HepG2 (cell line): ENCODE measurements around the gene IRF1. TPM values are rescaled to one million over a fixed set of nuclear protein-coding genes. Genes with fewer than 3 reads are reported as not detected.

Experiments used
- ARHGAP35 ChIP-seq: sonication (generic); formaldehyde crosslinking; IDR thresholded peaks from 2 replicates; pipeline ENCODE4 v1.9.0; 2022; ENCODE audit warnings: mild to moderate bottlenecking, inconsistent platforms, moderate library complexity, missing genetic modification reagents, borderline replicate concordance
- ELF1 ChIP-seq: sonication (generic); formaldehyde crosslinking; IDR thresholded peaks from 2 replicates; pipeline ENCODE4 v1.4.0; 2020; ENCODE audit warnings: missing genetic modification reagents
- FOXK2 ChIP-seq: fragments of 450-650 bp; IDR thresholded peaks from 2 replicates; pipeline ENCODE4 v1.6.1; 2016
- FOXP1 ChIP-seq, 2 experiments: fragments of 450-650 bp in 1 of 2; IDR thresholded peaks; 2 replicates each; pipeline ENCODE4 v1.6.1; 2017 to 2018; ENCODE audit warnings: antibody characterized with exemption in 1 of 2
- HOXA5 ChIP-seq: sonication (generic); formaldehyde crosslinking; IDR thresholded peaks from 2 replicates; pipeline ENCODE4 v1.4.0; 2020; ENCODE audit warnings: missing genetic modification reagents
- KDM1A ChIP-seq: IDR thresholded peaks from 2 replicates; pipeline ENCODE4 v1.6.1; 2016; ENCODE audit warnings: missing compliant biosample characterization
- KLF12 ChIP-seq: sonication (generic); formaldehyde crosslinking; IDR thresholded peaks from 2 replicates; pipeline ENCODE4 v1.4.0; 2020; ENCODE audit warnings: missing genetic modification reagents, borderline replicate concordance
- NCOA1 ChIP-seq: sonication (generic); formaldehyde crosslinking; IDR thresholded peaks from 2 replicates; pipeline ENCODE4 v1.9.0; 2021; ENCODE audit warnings: missing genetic modification reagents
- NFE2L1 ChIP-seq: sonication (generic); formaldehyde crosslinking; IDR thresholded peaks from 2 replicates; pipeline ENCODE4 v1.4.0; 2020; ENCODE audit warnings: missing genetic modification reagents, mild to moderate bottlenecking, borderline replicate concordance
- PHB2 ChIP-seq: fragments of 450-650 bp; IDR thresholded peaks from 2 replicates; pipeline ENCODE4 v1.6.1; 2018; ENCODE audit not compliant: partially characterized antibody
- SP2 ChIP-seq: sonication (generic); formaldehyde crosslinking; IDR thresholded peaks from 2 replicates; pipeline ENCODE4 v1.5.1; 2020; ENCODE audit warnings: mild to moderate bottlenecking, missing genetic modification reagents
- XRCC5 ChIP-seq: fragments of 200-400 bp; formaldehyde crosslinking; optimal IDR thresholded peaks from 2 replicates; pipeline ENCODE3; 2017; ENCODE audit warnings: mild to moderate bottlenecking, low read length
- ZEB1 ChIP-seq: IDR thresholded peaks from 2 replicates; pipeline ENCODE4 v1.6.1; 2012; ENCODE audit warnings: mild to moderate bottlenecking, low read depth, inconsistent platforms; ENCODE audit not compliant: insufficient replicate concordance
- ZKSCAN8 ChIP-seq: IDR thresholded peaks from 2 replicates; pipeline ENCODE4 v1.6.1; 2016; ENCODE audit warnings: borderline replicate concordance, missing genetic modification reagents, missing compliant biosample characterization
- ZNF260 ChIP-seq: sonication (generic); formaldehyde crosslinking; IDR thresholded peaks from 2 replicates; pipeline ENCODE4 v1.4.0; 2020; ENCODE audit warnings: missing genetic modification reagents, low read depth, mild to moderate bottlenecking, borderline replicate concordance
- ZNF468 ChIP-seq: sonication (generic); formaldehyde crosslinking; IDR thresholded peaks from 2 replicates; pipeline ENCODE4 v1.8.0; 2022; ENCODE audit warnings: mild to moderate bottlenecking, moderate library complexity, missing genetic modification reagents
- ZNF510 ChIP-seq: sonication (generic); formaldehyde crosslinking; IDR thresholded peaks from 2 replicates; pipeline ENCODE4 v1.4.0; 2020; ENCODE audit warnings: low read depth, mild to moderate bottlenecking, missing genetic modification reagents
- ZNF558 ChIP-seq: sonication (generic); formaldehyde crosslinking; IDR thresholded peaks from 2 replicates; pipeline ENCODE4 v1.9.0; 2022; ENCODE audit warnings: mild to moderate bottlenecking, missing genetic modification reagents, borderline replicate concordance
- polyA plus RNA-seq, 8 experiments: library from polyadenylated mRNA; depleted of rRNA in 3 of 8; stranded (reverse) in 7 of 8; unstranded in 1 of 8; fragments of >200 nt; fragmentation: Illumina TruSeq in 4 of 8; extraction: Trizol in 4 of 8; gene quantifications; 2 replicates each; pipeline versions ENCODE4 v1.2.1 to v1.2.3, GENCODE V29; 2011 to 2016; ENCODE audit warnings: low read depth in 4 of 8, missing spikeins in 1 of 8, mixed read lengths in 1 of 8; ENCODE audit not compliant: insufficient read depth in 1 of 8
- total RNA-seq, 5 experiments: library from RNA; depleted of rRNA; stranded (reverse); fragments of >200 nt; fragmentation: Illumina TruSeq; extraction: Trizol; gene quantifications; 2 replicates each; pipeline ENCODE4 v1.2.3, GENCODE V29; 2016; ENCODE audit warnings: low read depth in 1 of 5
- TF ChIP-seq, protein P1 (sequence below): sonication (generic); formaldehyde crosslinking; IDR thresholded peaks from 2 replicates; pipeline ENCODE4 v1.8.1; 2023; ENCODE audit warnings: mild to moderate bottlenecking, moderate library complexity, missing genetic modification reagents
- TF ChIP-seq, protein P2 (sequence below): sonication (generic); formaldehyde crosslinking; IDR thresholded peaks from 2 replicates; pipeline ENCODE4 v1.5.1; 2020; ENCODE audit warnings: mild to moderate bottlenecking, missing genetic modification reagents, moderate library complexity
- TF ChIP-seq, protein P3 (sequence below): sonication (generic); formaldehyde crosslinking; IDR thresholded peaks from 2 replicates; pipeline ENCODE4 v1.9.0; 2022; ENCODE audit warnings: missing genetic modification reagents, mild to moderate bottlenecking, borderline replicate concordance
- TF ChIP-seq, protein P4 (sequence below): sonication (generic); formaldehyde crosslinking; conservative IDR thresholded peaks from 2 replicates; pipeline ENCODE4 v1.8.0; 2022; ENCODE audit warnings: low read depth, missing genetic modification reagents

The IRF1 gene
- total and polyA plus RNA-seq, 2 of the 13 experiments (the other 11 are each of a cell fraction or from before 2014, with no cell fraction given) = 4.1 to 8.8 TPM

DNA sequence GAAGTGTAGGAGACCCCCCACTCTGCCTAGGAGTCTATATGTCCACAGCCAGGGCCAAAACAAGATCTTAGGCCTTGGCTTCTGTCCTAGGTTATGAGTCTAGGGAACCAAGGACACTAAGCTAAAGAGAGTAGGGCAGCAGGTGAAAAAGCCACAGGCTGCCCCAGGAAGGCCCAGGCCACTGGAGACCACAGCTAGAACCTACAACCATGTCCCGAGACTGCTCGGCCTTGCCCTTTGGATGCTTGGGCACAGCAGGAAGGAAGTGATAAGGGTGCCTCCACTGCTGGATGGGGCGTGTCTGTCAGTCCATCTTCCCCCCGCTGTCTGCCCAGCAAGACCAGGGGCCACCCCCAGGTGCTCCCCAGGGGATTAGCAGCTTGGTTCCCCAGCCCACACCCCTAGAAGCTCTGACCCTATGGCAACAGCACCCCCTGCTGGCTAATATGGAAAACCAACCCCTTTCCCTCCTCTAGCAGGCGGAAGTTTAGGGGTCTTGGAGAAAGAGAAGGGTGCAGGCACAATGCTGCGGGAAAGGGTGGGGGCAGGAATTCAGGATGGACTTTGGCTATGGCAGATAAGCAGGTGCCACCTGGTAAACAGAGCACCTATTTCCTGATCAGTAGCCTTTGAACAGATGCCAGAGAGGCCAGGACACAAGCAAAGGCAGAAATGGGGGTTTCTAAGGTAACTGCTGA, 10.5 kb upstream of the IRF1 start (continued):
- TF ChIP-seq FOXP1 (IDR thresholded peaks at IDR 0.05) (no peak), FOXP1 (CRISPR knock-in tag; IDR thresholded peaks at IDR 0.05) (peak; percentile 63; the same call in 1 of the 2 replicates), ZEB1 (peak; percentile 90), KDM1A (CRISPR knock-in tag) (no peak), ZNF510 (no peak), ELF1 (peak; percentile 70), ZNF260 (CRISPR knock-in tag) (no peak), ZNF468 (no peak), SP2 (no peak), ZKSCAN8 (CRISPR knock-in tag) (no peak), FOXK2 (0 out of 2 replicates have a peak, but pooled peaks have one; percentile 16), XRCC5 (no peak), NFE2L1 (no peak), ARHGAP35 (0 out of 2 replicates have a peak, but pooled peaks have one; percentile 52), ZNF558 (CRISPR knock-in tag) (no peak), HOXA5 (CRISPR knock-in tag) (no peak), NCOA1 (CRISPR knock-in tag) (0 out of 2 replicates have a peak, but pooled peaks have one; percentile 50), KLF12 (CRISPR knock-in tag) (no peak), PHB2 (no peak)
- TF ChIP-seq, protein P1, sequence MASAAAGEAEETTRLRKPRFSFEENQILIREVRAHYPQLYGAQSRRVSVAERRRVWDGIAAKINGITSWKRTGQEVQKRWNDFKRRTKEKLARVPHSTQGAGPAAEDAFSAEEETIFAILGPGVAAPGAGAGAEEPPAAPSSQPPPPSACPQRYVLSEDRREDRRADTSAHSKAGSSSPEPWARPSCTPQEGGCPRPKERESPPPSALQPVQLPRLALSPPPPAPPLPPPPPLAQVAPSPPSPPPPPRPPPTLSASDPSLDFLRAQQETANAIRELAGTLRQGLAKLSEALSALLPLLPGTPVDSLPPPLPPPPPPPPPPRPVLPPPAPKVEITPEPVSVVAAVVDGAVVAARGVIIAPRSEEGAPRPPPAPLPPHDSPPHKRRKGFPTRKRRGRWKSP = no peak; the same call in 1 of the 2 replicates
- TF ChIP-seq, protein P2, sequence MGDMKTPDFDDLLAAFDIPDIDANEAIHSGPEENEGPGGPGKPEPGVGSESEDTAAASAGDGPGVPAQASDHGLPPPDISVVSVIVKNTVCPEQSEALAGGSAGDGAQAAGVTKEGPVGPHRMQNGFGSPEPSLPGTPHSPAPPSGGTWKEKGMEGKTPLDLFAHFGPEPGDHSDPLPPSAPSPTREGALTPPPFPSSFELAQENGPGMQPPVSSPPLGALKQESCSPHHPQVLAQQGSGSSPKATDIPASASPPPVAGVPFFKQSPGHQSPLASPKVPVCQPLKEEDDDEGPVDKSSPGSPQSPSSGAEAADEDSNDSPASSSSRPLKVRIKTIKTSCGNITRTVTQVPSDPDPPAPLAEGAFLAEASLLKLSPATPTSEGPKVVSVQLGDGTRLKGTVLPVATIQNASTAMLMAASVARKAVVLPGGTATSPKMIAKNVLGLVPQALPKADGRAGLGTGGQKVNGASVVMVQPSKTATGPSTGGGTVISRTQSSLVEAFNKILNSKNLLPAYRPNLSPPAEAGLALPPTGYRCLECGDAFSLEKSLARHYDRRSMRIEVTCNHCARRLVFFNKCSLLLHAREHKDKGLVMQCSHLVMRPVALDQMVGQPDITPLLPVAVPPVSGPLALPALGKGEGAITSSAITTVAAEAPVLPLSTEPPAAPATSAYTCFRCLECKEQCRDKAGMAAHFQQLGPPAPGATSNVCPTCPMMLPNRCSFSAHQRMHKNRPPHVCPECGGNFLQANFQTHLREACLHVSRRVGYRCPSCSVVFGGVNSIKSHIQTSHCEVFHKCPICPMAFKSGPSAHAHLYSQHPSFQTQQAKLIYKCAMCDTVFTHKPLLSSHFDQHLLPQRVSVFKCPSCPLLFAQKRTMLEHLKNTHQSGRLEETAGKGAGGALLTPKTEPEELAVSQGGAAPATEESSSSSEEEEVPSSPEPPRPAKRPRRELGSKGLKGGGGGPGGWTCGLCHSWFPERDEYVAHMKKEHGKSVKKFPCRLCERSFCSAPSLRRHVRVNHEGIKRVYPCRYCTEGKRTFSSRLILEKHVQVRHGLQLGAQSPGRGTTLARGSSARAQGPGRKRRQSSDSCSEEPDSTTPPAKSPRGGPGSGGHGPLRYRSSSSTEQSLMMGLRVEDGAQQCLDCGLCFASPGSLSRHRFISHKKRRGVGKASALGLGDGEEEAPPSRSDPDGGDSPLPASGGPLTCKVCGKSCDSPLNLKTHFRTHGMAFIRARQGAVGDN (CRISPR knock-in tag) = peak; percentile 65
- TF ChIP-seq, protein P3, sequence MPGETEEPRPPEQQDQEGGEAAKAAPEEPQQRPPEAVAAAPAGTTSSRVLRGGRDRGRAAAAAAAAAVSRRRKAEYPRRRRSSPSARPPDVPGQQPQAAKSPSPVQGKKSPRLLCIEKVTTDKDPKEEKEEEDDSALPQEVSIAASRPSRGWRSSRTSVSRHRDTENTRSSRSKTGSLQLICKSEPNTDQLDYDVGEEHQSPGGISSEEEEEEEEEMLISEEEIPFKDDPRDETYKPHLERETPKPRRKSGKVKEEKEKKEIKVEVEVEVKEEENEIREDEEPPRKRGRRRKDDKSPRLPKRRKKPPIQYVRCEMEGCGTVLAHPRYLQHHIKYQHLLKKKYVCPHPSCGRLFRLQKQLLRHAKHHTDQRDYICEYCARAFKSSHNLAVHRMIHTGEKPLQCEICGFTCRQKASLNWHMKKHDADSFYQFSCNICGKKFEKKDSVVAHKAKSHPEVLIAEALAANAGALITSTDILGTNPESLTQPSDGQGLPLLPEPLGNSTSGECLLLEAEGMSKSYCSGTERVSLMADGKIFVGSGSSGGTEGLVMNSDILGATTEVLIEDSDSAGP (CRISPR knock-in tag) = no peak; the same call in 1 of the 2 replicates
- TF ChIP-seq, protein P4, sequence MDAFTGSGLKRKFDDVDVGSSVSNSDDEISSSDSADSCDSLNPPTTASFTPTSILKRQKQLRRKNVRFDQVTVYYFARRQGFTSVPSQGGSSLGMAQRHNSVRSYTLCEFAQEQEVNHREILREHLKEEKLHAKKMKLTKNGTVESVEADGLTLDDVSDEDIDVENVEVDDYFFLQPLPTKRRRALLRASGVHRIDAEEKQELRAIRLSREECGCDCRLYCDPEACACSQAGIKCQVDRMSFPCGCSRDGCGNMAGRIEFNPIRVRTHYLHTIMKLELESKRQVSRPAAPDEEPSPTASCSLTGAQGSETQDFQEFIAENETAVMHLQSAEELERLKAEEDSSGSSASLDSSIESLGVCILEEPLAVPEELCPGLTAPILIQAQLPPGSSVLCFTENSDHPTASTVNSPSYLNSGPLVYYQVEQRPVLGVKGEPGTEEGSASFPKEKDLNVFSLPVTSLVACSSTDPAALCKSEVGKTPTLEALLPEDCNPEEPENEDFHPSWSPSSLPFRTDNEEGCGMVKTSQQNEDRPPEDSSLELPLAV (CRISPR knock-in tag) = no peak
